GM10266 (cell line): ENCODE results near the gene ACLY.

Experiments used
- DNase-seq: peaks from one replicate; pipeline ENCODE4 v3.0.0; 2012; ENCODE audit errors: extremely low spot score
- CTCF ChIP-seq: IDR thresholded peaks from 2 replicates; pipeline ENCODE4 v1.5.1; 2012; ENCODE audit warnings: mild to moderate bottlenecking, low read depth; ENCODE audit not compliant: control insufficient read depth, insufficient read depth; ENCODE audit errors: missing control alignments

Gene ACLY

GRCh38 chr17:41823580-41823979 is 95.2 kb downstream of the ACLY start:
- DNase-seq = no peak
- no peak for TF ChIP-seq CTCF

GRCh38 chr17:41823141-41823524 is 95.6 kb downstream of the ACLY start:
- no peak for DNase-seq
- TF ChIP-seq CTCF = no peak

GRCh38 chr17:41822216-41823140 is 96.3 kb downstream of the ACLY start:
- no peak for TF ChIP-seq CTCF
- DNase-seq = no peak

- DNase-seq = no peak
- TF ChIP-seq CTCF = no peak
Observed at GRCh38 chr17:41821776-41822175, 97.0 kb downstream of the ACLY start.

GRCh38 chr17:41818024-41818423 is 100.7 kb downstream of the ACLY start:
- no peak for DNase-seq
- no peak for TF ChIP-seq CTCF
